HepG2 (cell line): ENCODE data around the gene MAPK14. TPM values are rescaled to one million over a fixed set of nuclear protein-coding genes. Genes with fewer than 3 reads are reported as not detected.

Source experiments
- AHR ChIP-seq: IDR thresholded peaks from 2 replicates; pipeline ENCODE4 v1.6.1; 2018; ENCODE audit warnings: missing genetic modification reagents, missing compliant biosample characterization
- CAMTA2 ChIP-seq: sonication (generic); formaldehyde crosslinking; IDR thresholded peaks from 2 replicates; pipeline ENCODE4 v1.4.0; 2020; ENCODE audit warnings: mild to moderate bottlenecking, missing genetic modification reagents, borderline replicate concordance
- EP300 ChIP-seq, 3 experiments: sonication (generic) in 1 of 3; formaldehyde crosslinking in 1 of 3; IDR thresholded peaks; 2 replicates each; pipeline versions ENCODE4 v1.5.1 to v1.6.1; 2011 to 2020; ENCODE audit warnings: low read depth in 2 of 3, low read length in 2 of 3, borderline replicate concordance in 1 of 3, improper control_type of control experiment in 1 of 3, mild to moderate bottlenecking in 1 of 3, missing genetic modification reagents in 1 of 3, moderate library complexity in 1 of 3
- ESRRA ChIP-seq: sonication (generic); formaldehyde crosslinking; IDR thresholded peaks from 2 replicates; pipeline ENCODE4 v1.5.1; 2020; ENCODE audit warnings: mild to moderate bottlenecking, low read depth, missing genetic modification reagents
- FOXJ3 ChIP-seq: sonication (generic); formaldehyde crosslinking; IDR thresholded peaks from 2 replicates; pipeline ENCODE4 v1.4.0; 2020; ENCODE audit warnings: missing genetic modification reagents, mild to moderate bottlenecking, borderline replicate concordance
- GPN1 ChIP-seq: sonication (generic); formaldehyde crosslinking; IDR thresholded peaks from 2 replicates; pipeline ENCODE4 v1.5.1; 2020; ENCODE audit warnings: missing genetic modification reagents, borderline replicate concordance
- NFATC3 ChIP-seq: sonication (generic); formaldehyde crosslinking; IDR thresholded peaks from 2 replicates; pipeline ENCODE4 v1.5.1; 2020; ENCODE audit warnings: mild to moderate bottlenecking, missing genetic modification reagents
- NONO ChIP-seq, 2 experiments: fragments of 450-650 bp in 1 of 2; sonication (generic) in 1 of 2; formaldehyde crosslinking in 1 of 2; IDR thresholded peaks in 1 of 2; conservative IDR thresholded peaks in 1 of 2; 2 replicates each; pipeline versions ENCODE4 v1.6.1 to v1.8.0; 2017 to 2022; ENCODE audit warnings: mild to moderate bottlenecking in 1 of 2, missing genetic modification reagents in 1 of 2, moderate library complexity in 1 of 2
- SALL2 ChIP-seq: sonication (generic); formaldehyde crosslinking; IDR thresholded peaks from 2 replicates; pipeline ENCODE4 v1.8.1; 2023; ENCODE audit warnings: mild to moderate bottlenecking, missing genetic modification reagents, inconsistent platforms
- ZNF136 ChIP-seq: sonication (generic); formaldehyde crosslinking; IDR thresholded peaks from 2 replicates; pipeline ENCODE4 v1.8.1; 2022; ENCODE audit warnings: low read depth, mild to moderate bottlenecking, moderate library complexity, missing genetic modification reagents
- ZNF496 ChIP-seq: sonication (generic); formaldehyde crosslinking; IDR thresholded peaks from 2 replicates; pipeline ENCODE4 v1.8.1; 2023; ENCODE audit warnings: mild to moderate bottlenecking, moderate library complexity, missing genetic modification reagents; ENCODE audit not compliant: insufficient replicate concordance
- polyA plus RNA-seq, 8 experiments: library from polyadenylated mRNA; depleted of rRNA in 3 of 8; stranded (reverse) in 7 of 8; unstranded in 1 of 8; fragments of >200 nt; fragmentation: Illumina TruSeq in 4 of 8; extraction: Trizol in 4 of 8; gene quantifications; 2 replicates each; pipeline versions ENCODE4 v1.2.1 to v1.2.3, GENCODE V29; 2011 to 2016; ENCODE audit warnings: low read depth in 4 of 8, missing spikeins in 1 of 8, mixed read lengths in 1 of 8; ENCODE audit not compliant: insufficient read depth in 1 of 8
- total RNA-seq, 5 experiments: library from RNA; depleted of rRNA; stranded (reverse); fragments of >200 nt; fragmentation: Illumina TruSeq; extraction: Trizol; gene quantifications; 2 replicates each; pipeline ENCODE4 v1.2.3, GENCODE V29; 2016; ENCODE audit warnings: low read depth in 1 of 5
- TF ChIP-seq, protein P1 (sequence below): sonication (generic); formaldehyde crosslinking; IDR thresholded peaks from 2 replicates; pipeline ENCODE4 v1.4.0; 2020; ENCODE audit warnings: missing genetic modification reagents
- TF ChIP-seq, protein P2 (sequence below): sonication (generic); formaldehyde crosslinking; IDR thresholded peaks from 2 replicates; pipeline ENCODE4 v1.5.1; 2020; ENCODE audit warnings: missing genetic modification reagents, mild to moderate bottlenecking, borderline replicate concordance
- TF ChIP-seq, protein P3 (sequence below): sonication (generic); formaldehyde crosslinking; IDR thresholded peaks from 2 replicates; pipeline ENCODE4 v1.5.0; 2020; ENCODE audit warnings: missing genetic modification reagents, mild to moderate bottlenecking, borderline replicate concordance
- TF ChIP-seq, protein P4 (sequence below): IDR thresholded peaks from 2 replicates; pipeline ENCODE4 v1.6.1; 2016; ENCODE audit warnings: missing compliant biosample characterization, missing genetic modification reagents, borderline replicate concordance
- TF ChIP-seq, protein P5 (sequence below): sonication (generic); formaldehyde crosslinking; IDR thresholded peaks from 2 replicates; pipeline ENCODE4 v1.4.0; 2020; ENCODE audit warnings: missing genetic modification reagents
- TF ChIP-seq, protein P6 (sequence below): sonication (generic); formaldehyde crosslinking; IDR thresholded peaks from 2 replicates; pipeline ENCODE4 v1.5.0; 2020; ENCODE audit warnings: missing genetic modification reagents, mild to moderate bottlenecking, borderline replicate concordance

MAPK14 gene
- total and polyA plus RNA-seq, 2 of the 13 experiments (the other 11 are each of a cell fraction or from before 2014, with no cell fraction given) = 66.3 to 67.3 TPM

DNA sequence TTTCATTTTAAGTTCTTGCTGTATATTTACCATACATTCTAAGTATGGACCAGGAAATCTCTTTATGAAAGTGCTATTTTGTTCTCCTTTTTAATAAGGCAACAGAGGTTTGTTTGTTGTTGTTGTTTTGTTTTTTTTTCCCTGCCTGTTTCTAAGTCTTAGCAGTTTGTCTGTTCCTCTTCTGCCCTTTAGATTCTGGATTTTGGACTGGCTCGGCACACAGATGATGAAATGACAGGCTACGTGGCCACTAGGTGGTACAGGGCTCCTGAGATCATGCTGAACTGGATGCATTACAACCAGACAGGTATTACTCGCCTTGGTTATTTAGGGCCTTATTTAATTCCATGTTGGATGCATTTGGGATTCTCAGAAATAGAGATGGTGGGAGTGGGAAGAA lies 48.0 kb downstream of the MAPK14 start (continued):
- TF ChIP-seq GPN1 (CRISPR knock-in tag) (no peak), NFATC3 (CRISPR knock-in tag) (no peak), SALL2 (CRISPR knock-in tag) (no peak), EP300 (IDR thresholded peaks at IDR 0.05; ENCODE audit: low read depth in 2 of 2, low read length in 2 of 2) (peak in 1 of 2 experiments; percentile 32; a peak in 1 of 4 replicates), EP300 (CRISPR knock-in tag; IDR thresholded peaks at IDR 0.05; ENCODE audit: borderline replicate concordance) (no peak), NONO (IDR thresholded peaks at IDR 0.05) (no peak), NONO (CRISPR knock-in tag; conservative IDR thresholded peaks at IDR 0.05) (no peak), ZNF496 (CRISPR knock-in tag) (no peak), AHR (CRISPR knock-in tag) (no peak), ZNF136 (no peak), CAMTA2 (CRISPR knock-in tag) (no peak), FOXJ3 (CRISPR knock-in tag) (no peak; the same call in 1 of the 2 replicates), ESRRA (CRISPR knock-in tag) (peak; percentile 48; the same call in 1 of the 2 replicates)
- TF ChIP-seq, protein P1, sequence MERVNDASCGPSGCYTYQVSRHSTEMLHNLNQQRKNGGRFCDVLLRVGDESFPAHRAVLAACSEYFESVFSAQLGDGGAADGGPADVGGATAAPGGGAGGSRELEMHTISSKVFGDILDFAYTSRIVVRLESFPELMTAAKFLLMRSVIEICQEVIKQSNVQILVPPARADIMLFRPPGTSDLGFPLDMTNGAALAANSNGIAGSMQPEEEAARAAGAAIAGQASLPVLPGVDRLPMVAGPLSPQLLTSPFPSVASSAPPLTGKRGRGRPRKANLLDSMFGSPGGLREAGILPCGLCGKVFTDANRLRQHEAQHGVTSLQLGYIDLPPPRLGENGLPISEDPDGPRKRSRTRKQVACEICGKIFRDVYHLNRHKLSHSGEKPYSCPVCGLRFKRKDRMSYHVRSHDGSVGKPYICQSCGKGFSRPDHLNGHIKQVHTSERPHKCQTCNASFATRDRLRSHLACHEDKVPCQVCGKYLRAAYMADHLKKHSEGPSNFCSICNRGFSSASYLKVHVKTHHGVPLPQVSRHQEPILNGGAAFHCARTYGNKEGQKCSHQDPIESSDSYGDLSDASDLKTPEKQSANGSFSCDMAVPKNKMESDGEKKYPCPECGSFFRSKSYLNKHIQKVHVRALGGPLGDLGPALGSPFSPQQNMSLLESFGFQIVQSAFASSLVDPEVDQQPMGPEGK (CRISPR knock-in tag) = no peak
- TF ChIP-seq, protein P2, sequence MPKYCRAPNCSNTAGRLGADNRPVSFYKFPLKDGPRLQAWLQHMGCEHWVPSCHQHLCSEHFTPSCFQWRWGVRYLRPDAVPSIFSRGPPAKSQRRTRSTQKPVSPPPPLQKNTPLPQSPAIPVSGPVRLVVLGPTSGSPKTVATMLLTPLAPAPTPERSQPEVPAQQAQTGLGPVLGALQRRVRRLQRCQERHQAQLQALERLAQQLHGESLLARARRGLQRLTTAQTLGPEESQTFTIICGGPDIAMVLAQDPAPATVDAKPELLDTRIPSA (CRISPR knock-in tag) = no peak
- TF ChIP-seq, protein P3, sequence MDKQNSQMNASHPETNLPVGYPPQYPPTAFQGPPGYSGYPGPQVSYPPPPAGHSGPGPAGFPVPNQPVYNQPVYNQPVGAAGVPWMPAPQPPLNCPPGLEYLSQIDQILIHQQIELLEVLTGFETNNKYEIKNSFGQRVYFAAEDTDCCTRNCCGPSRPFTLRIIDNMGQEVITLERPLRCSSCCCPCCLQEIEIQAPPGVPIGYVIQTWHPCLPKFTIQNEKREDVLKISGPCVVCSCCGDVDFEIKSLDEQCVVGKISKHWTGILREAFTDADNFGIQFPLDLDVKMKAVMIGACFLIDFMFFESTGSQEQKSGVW (CRISPR knock-in tag) = no peak
- TF ChIP-seq, protein P4, sequence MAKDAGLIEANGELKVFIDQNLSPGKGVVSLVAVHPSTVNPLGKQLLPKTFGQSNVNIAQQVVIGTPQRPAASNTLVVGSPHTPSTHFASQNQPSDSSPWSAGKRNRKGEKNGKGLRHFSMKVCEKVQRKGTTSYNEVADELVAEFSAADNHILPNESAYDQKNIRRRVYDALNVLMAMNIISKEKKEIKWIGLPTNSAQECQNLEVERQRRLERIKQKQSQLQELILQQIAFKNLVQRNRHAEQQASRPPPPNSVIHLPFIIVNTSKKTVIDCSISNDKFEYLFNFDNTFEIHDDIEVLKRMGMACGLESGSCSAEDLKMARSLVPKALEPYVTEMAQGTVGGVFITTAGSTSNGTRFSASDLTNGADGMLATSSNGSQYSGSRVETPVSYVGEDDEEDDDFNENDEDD (CRISPR knock-in tag) = no peak
- TF ChIP-seq, protein P5, sequence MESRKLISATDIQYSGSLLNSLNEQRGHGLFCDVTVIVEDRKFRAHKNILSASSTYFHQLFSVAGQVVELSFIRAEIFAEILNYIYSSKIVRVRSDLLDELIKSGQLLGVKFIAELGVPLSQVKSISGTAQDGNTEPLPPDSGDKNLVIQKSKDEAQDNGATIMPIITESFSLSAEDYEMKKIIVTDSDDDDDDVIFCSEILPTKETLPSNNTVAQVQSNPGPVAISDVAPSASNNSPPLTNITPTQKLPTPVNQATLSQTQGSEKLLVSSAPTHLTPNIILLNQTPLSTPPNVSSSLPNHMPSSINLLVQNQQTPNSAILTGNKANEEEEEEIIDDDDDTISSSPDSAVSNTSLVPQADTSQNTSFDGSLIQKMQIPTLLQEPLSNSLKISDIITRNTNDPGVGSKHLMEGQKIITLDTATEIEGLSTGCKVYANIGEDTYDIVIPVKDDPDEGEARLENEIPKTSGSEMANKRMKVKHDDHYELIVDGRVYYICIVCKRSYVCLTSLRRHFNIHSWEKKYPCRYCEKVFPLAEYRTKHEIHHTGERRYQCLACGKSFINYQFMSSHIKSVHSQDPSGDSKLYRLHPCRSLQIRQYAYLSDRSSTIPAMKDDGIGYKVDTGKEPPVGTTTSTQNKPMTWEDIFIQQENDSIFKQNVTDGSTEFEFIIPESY = 0 out of 2 replicates have a peak, but pooled peaks have one; percentile 19
- TF ChIP-seq, protein P6, sequence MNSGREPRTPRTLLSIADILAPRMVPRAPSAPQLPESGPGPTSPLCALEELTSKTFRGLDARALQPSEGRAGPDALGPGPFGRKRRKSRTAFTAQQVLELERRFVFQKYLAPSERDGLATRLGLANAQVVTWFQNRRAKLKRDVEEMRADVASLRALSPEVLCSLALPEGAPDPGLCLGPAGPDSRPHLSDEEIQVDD = no peak
